OCI-LY7 (cell line): ENCODE measurements around the gene FLNB. TPM values are rescaled to one million over a fixed set of nuclear protein-coding genes. Genes with fewer than 3 reads are reported as not detected.

ENCODE experiments used
- BruUV-seq: library from RNA; stranded (reverse); fragments of 400-500 nt; replicated peaks from 2 replicates; lab custom pipeline; 2021; lab: Mats Ljungman, UMichigan
- CTCF ChIA-PET: fragments of 300-600 bp; sonication (Branson Sonifier 250); formaldehyde crosslinking; loops from one replicate; lab custom pipeline; 2022; ENCODE audit warnings: antibody characterized with exemption; ENCODE audit not compliant: unreplicated experiment; lab: Charles Lee
- POLR2A ChIA-PET: fragments of 300-600 bp; sonication (Branson Sonifier 250); formaldehyde crosslinking; loops from one replicate; lab custom pipeline; 2022; ENCODE audit warnings: antibody characterized with exemption; lab: Charles Lee
- DNase-seq: peaks from one replicate; pipeline ENCODE4 v3.0.0-alpha.2; 2015; ENCODE audit warnings: low spot score
- H2AFZ ChIP-seq: fragments of 200-600 bp; sonication (generic), shearing (Covaris generic); 2 replicates; pipeline ENCODE4 v1.6.1; 2014; ENCODE audit warnings: mild to moderate bottlenecking, antibody characterized with exemption, low read length, moderate library complexity
- H3K27ac ChIP-seq: fragments of 200-600 bp; sonication (generic); 2 replicates; pipeline ENCODE4 v1.5.1; 2014; ENCODE audit warnings: mixed run types, low read depth, mild to moderate bottlenecking, moderate library complexity, low read length, inconsistent platforms; ENCODE audit not compliant: poor library complexity, severe bottlenecking
- H3K36me3 ChIP-seq: fragments of 200-600 bp; sonication (generic); 2 replicates; pipeline ENCODE4 v1.6.1; 2014; ENCODE audit warnings: mild to moderate bottlenecking, antibody characterized with exemption, low read length, moderate library complexity, mixed read lengths; ENCODE audit not compliant: insufficient read depth
- H3K4me1 ChIP-seq: fragments of 200-600 bp; sonication (generic); 2 replicates; pipeline ENCODE4 v1.5.1; 2014; ENCODE audit warnings: mild to moderate bottlenecking, low read length; ENCODE audit not compliant: insufficient read depth, poor library complexity, severe bottlenecking
- H3K4me2 ChIP-seq: fragments of 200-600 bp; sonication (generic); 2 replicates; pipeline ENCODE4 v1.6.1; 2014; ENCODE audit warnings: mild to moderate bottlenecking, low read length
- H3K4me3 ChIP-seq: fragments of 200-600 bp; sonication (generic); 2 replicates; pipeline ENCODE4 v1.5.1; 2014; ENCODE audit warnings: mild to moderate bottlenecking, low read depth, low read length; ENCODE audit not compliant: poor library complexity, severe bottlenecking
- H3K79me2 ChIP-seq: fragments of 200-600 bp; sonication (generic); 2 replicates; pipeline ENCODE4 v1.6.1; 2016; ENCODE audit warnings: low read depth, mild to moderate bottlenecking, low read length, moderate library complexity, mixed read lengths; ENCODE audit not compliant: insufficient read depth
- H3K9me2 ChIP-seq: fragments of 200-600 bp; sonication (generic); 2 replicates; pipeline ENCODE4 v1.6.1; 2016; ENCODE audit warnings: mild to moderate bottlenecking, low read length, mixed read lengths; ENCODE audit not compliant: insufficient read depth
- H3K9me3 ChIP-seq: fragments of 200-600 bp; sonication (generic); 2 replicates; pipeline ENCODE4 v1.6.1; 2014; ENCODE audit warnings: mild to moderate bottlenecking, mixed run types, low read length, mixed read lengths
- H4K20me1 ChIP-seq: fragments of 200-600 bp; sonication (generic); 2 replicates; pipeline ENCODE4 v1.6.1; 2014; ENCODE audit warnings: mild to moderate bottlenecking, antibody characterized with exemption, low read length, moderate library complexity, mixed read lengths; ENCODE audit not compliant: insufficient read depth
- CTCF ChIP-seq: fragments of 200-600 bp; sonication (generic); conservative IDR thresholded peaks from 2 replicates; pipeline ENCODE4 v1.5.1; 2014; ENCODE audit warnings: mild to moderate bottlenecking, antibody characterized with exemption, low read length, moderate library complexity, mixed read lengths
- EZH2phosphoT487 ChIP-seq: fragments of 200-600 bp; sonication (generic); IDR thresholded peaks from 2 replicates; pipeline ENCODE4 v1.6.1; 2018; ENCODE audit warnings: low read depth, borderline replicate concordance, mild to moderate bottlenecking, mixed run types, antibody characterized with exemption, low read length, moderate library complexity, mixed read lengths
- intact Hi-C: fragments of 100-400 bp; cut with micrococcal nuclease; formaldehyde crosslinking; loops from one replicate; pipeline ENCODE4 v1.10.0; 2022; ENCODE audit not compliant: unreplicated experiment
- total RNA-seq, 2 experiments: library from RNA; depleted of rRNA in 1 of 2; stranded (reverse); fragments of >200 nt in 1 of 2; shearing (Covaris generic) in 1 of 2; gene quantifications; 2 replicates each; pipeline ENCODE4 v1.2.3, GENCODE V29; 2014 to 2022

Gene FLNB
- total RNA-seq, 2 experiments from 2014 or later, result 29.9 to 39.1 TPM

- intact Hi-C loops, result loop anchor here (10.0 kb wide), 1 partner anchor 244 kb away; no protein-coding TSS in a partner anchor
- CTCF ChIA-PET, result no interaction called here
- no TSS peak for BruUV-seq
These were observed 162.2 kb downstream of the FLNB start for GRCh38 chr3:58170376-58170775.

DNA sequence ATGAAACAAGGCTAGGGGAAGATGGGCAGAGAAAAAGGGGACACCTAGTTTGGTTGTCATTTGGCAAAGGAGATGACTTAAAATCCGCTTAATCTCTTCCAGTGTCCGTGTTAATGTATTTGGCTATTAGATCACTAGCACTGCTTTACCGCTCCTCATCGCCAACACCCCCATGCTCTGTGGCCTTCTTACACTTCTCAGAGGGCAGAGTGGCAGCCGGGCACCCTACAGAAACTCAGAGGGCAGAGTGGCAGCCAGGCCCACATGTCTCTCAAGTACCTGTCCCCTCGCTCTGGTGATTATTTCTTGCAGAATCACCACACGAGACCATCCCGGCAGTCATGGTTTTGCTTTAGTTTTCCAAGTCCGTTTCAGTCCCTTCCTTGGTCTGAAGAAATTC is 162.9 kb downstream of the FLNB start:
- POLR2A ChIA-PET, result no interaction called here
- no peaks in the 10 kb centered on the region for H3K9me2 ChIP-seq
- CTCF ChIA-PET, result no interaction called here
- H4K20me1 ChIP-seq, result no peaks in the 10 kb centered on the region
- no TSS peak for BruUV-seq
- H3K4me1 ChIP-seq, result no peaks in the 10 kb centered on the region
- no peak overlapping the region for H3K27ac ChIP-seq
- no peaks in the 10 kb centered on the region for H3K79me2 ChIP-seq
- H3K4me2 ChIP-seq, result no peak overlapping the region
- H3K9me3 ChIP-seq, result no peaks in the 10 kb centered on the region
- H3K4me3 ChIP-seq, result no peak overlapping the region
- H2AFZ ChIP-seq, result no peak overlapping the region
- H3K36me3 ChIP-seq, result no peaks in the 10 kb centered on the region
- no peak for DNase-seq
- intact Hi-C loops, result loop anchor here (10.0 kb wide), 1 partner anchor 244 kb away; no protein-coding TSS in a partner anchor
- TF ChIP-seq EZH2phosphoT487, result no peak
- no peak for TF ChIP-seq CTCF

More at GRCh38 chr3:58170376-58170775, 162.2 kb downstream of the FLNB start:
- H3K4me1 ChIP-seq, result no peaks in the 10 kb centered on the region
- H3K4me3 ChIP-seq, result no peak overlapping the region
- no peaks in the 10 kb centered on the region for H4K20me1 ChIP-seq
- no peaks in the 10 kb centered on the region for H3K9me2 ChIP-seq
- H3K36me3 ChIP-seq, result no peaks in the 10 kb centered on the region
- H3K9me3 ChIP-seq, result no peaks in the 10 kb centered on the region
- DNase-seq, result no peak
- TF ChIP-seq EZH2phosphoT487, result no peak
- no peak for TF ChIP-seq CTCF
- H3K27ac ChIP-seq, result no peak overlapping the region
- POLR2A ChIA-PET, result no interaction called here
- H3K79me2 ChIP-seq, result no peaks in the 10 kb centered on the region
- no peak overlapping the region for H2AFZ ChIP-seq
- H3K4me2 ChIP-seq, result no peak overlapping the region

- H2AFZ ChIP-seq, result no peak overlapping the region
- H3K27ac ChIP-seq, result no peak overlapping the region
- BruUV-seq, result no TSS peak
- H3K4me2 ChIP-seq, result no peak overlapping the region
- H3K4me1 ChIP-seq, result peaks cover 4% of the 10 kb centered on the region
- CTCF ChIA-PET, result no interaction called here
- no peaks in the 10 kb centered on the region for H3K79me2 ChIP-seq
- H3K9me3 ChIP-seq, result no peaks in the 10 kb centered on the region
- intact Hi-C loops, result loop anchor here (10.0 kb wide), 1 partner anchor 242 kb away; no protein-coding TSS in a partner anchor
- no peak for DNase-seq
- no peaks in the 10 kb centered on the region for H4K20me1 ChIP-seq
- no peak overlapping the region for H3K4me3 ChIP-seq
- no peaks in the 10 kb centered on the region for H3K9me2 ChIP-seq
- TF ChIP-seq CTCF, result no peak
- H3K36me3 ChIP-seq, result no peaks in the 10 kb centered on the region
- POLR2A ChIA-PET, result interaction anchor here (0.6 to 0.7 kb wide), 2 partner anchors 121 to 355 kb away, joined by 3 read pairs; no protein-coding TSS in a partner anchor
These were observed 164.9 kb downstream of the FLNB start for GRCh38 chr3:58173029-58173668.
